Trophoblast cell (in vitro differentiated cells and primary cell): Measurements from ENCODE around the gene TMEM45B. TPM values are rescaled to one million over a fixed set of nuclear protein-coding genes. Genes with fewer than 3 reads are reported as not detected.

Experiments used
- DNase-seq, 2 donors: peaks; one replicate each; pipeline ENCODE4 v3.0.0-alpha.2; 2016
- H2AFZ ChIP-seq: 2 replicates; pipeline ENCODE4 v1.6.1; 2013; ENCODE audit warnings: low read length, moderate library complexity, mild to moderate bottlenecking; ENCODE audit not compliant: insufficient read depth, poor library complexity
- H2AK5ac ChIP-seq: 2 replicates; pipeline ENCODE4 v1.6.1; 2013; ENCODE audit warnings: mild to moderate bottlenecking, low read length
- H2BK120ac ChIP-seq: 2 replicates; pipeline ENCODE4 v1.6.1; 2013; ENCODE audit warnings: low read length, mild to moderate bottlenecking, moderate library complexity; ENCODE audit not compliant: insufficient read depth, poor library complexity
- H2BK12ac ChIP-seq: 2 replicates; pipeline ENCODE4 v1.6.1; 2013; ENCODE audit warnings: mild to moderate bottlenecking, low read length, moderate library complexity
- H2BK5ac ChIP-seq: 2 replicates; pipeline ENCODE4 v1.6.1; 2013; ENCODE audit warnings: low read length, low read depth, moderate library complexity, mild to moderate bottlenecking; ENCODE audit not compliant: poor library complexity
- H3K14ac ChIP-seq: 2 replicates; pipeline ENCODE4 v1.6.1; 2013; ENCODE audit warnings: mild to moderate bottlenecking, low read length
- H3K18ac ChIP-seq: 2 replicates; pipeline ENCODE4 v1.6.1; 2013; ENCODE audit warnings: mild to moderate bottlenecking, low read length
- H3K23ac ChIP-seq: 2 replicates; pipeline ENCODE4 v1.6.1; 2013; ENCODE audit warnings: low read length
- H3K27ac ChIP-seq: 2 replicates; pipeline ENCODE4 v1.5.1; 2013; ENCODE audit warnings: low read depth, mild to moderate bottlenecking, inconsistent platforms, low read length, moderate library complexity
- H3K27me3 ChIP-seq: 2 replicates; pipeline ENCODE4 v1.6.1; 2013; ENCODE audit warnings: inconsistent platforms, mild to moderate bottlenecking, low read length, moderate library complexity; ENCODE audit not compliant: insufficient read depth
- H3K36me3 ChIP-seq, 2 experiments: 1 replicate in 1 of 2; 2 replicates in 1 of 2; pipeline ENCODE4 v1.6.1; 2013; ENCODE audit warnings: low read length in 2 of 2, mild to moderate bottlenecking in 2 of 2, moderate library complexity in 1 of 2; ENCODE audit not compliant: insufficient read depth in 2 of 2, control insufficient read depth in 1 of 2
- H3K4ac ChIP-seq: 2 replicates; pipeline ENCODE4 v1.6.1; 2013; ENCODE audit warnings: low read depth, mild to moderate bottlenecking, low read length, moderate library complexity
- H3K4me1 ChIP-seq, 2 experiments: 1 replicate in 1 of 2; 2 replicates in 1 of 2; pipeline ENCODE4 v1.6.1; 2013; ENCODE audit warnings: low read length in 2 of 2, mild to moderate bottlenecking in 2 of 2, moderate library complexity in 1 of 2; ENCODE audit not compliant: insufficient read depth in 2 of 2, control insufficient read depth in 1 of 2
- H3K4me2 ChIP-seq: 2 replicates; pipeline ENCODE4 v1.6.1; 2013; ENCODE audit warnings: inconsistent platforms, mild to moderate bottlenecking, low read length, moderate library complexity
- H3K4me3 ChIP-seq: 2 replicates; pipeline ENCODE4 v1.5.1; 2013; ENCODE audit warnings: mild to moderate bottlenecking, low read depth, low read length, inconsistent platforms
- H3K79me1 ChIP-seq: one replicate; pipeline ENCODE4 v1.6.1; 2013; ENCODE audit warnings: low read length
- H3K79me2 ChIP-seq: 2 replicates; pipeline ENCODE4 v1.6.1; 2013; ENCODE audit warnings: low read length, mild to moderate bottlenecking; ENCODE audit not compliant: control insufficient read depth, insufficient read depth, poor library complexity
- H3K9ac ChIP-seq: 2 replicates; pipeline ENCODE4 v1.6.1; 2013; ENCODE audit warnings: mild to moderate bottlenecking, low read length
- H3K9me3 ChIP-seq: 2 replicates; pipeline ENCODE4 v1.6.1; 2013; ENCODE audit warnings: low read depth, mild to moderate bottlenecking, control low read depth, inconsistent platforms, low read length; ENCODE audit not compliant: insufficient read depth
- H4K12ac ChIP-seq: 2 replicates; pipeline ENCODE4 v1.6.1; 2013; ENCODE audit warnings: low read depth, mild to moderate bottlenecking, low read length, moderate library complexity
- H4K8ac ChIP-seq: 2 replicates; pipeline ENCODE4 v1.6.1; 2013; ENCODE audit warnings: low read depth, mild to moderate bottlenecking, low read length, moderate library complexity
- H4K91ac ChIP-seq: one replicate; pipeline ENCODE4 v1.6.1; 2013; ENCODE audit warnings: low read depth, mild to moderate bottlenecking, low read length, moderate library complexity
- WGBS: extraction: QIAGEN DNeasy Blood & Tissue Kit; methylation state at CpG from one replicate; pipeline ENCODE4 v1.1.7; 2013; ENCODE audit warnings: missing lambda C conversion rate; ENCODE audit not compliant: insufficient read length, insufficient coverage; ENCODE audit errors: extremely low coverage; 5-methylcytosine and 5-hydroxymethylcytosine counted together
- polyA plus RNA-seq: library from polyadenylated mRNA; stranded (reverse); fragments of 200-250 nt; gene quantifications from 2 replicates; pipeline ENCODE4 v1.2.3, GENCODE V29; 2013

TMEM45B gene
- 0.03 TPM in 1 of 2 replicates, not detected in the other for polyA plus RNA-seq

GRCh38 chr11:129815596-129816461 lies at the start of gene TMEM45B:
Gene TMEM45B (plus strand): TSS chr11:129815848. CDS start chr11:129852483, 36,635 bp downstream.
- H4K91ac ChIP-seq = no peak within 1 kb of the TSS
- peak within 1 kb of the TSS; percentile 4 for H3K4me3 ChIP-seq
- H3K4ac ChIP-seq = no peak within 1 kb of the TSS
- H3K79me2 ChIP-seq = no peaks in the 10 kb centered on the region
- peaks cover 5 to 6% of the 10 kb centered on the region in 2 experiments for H3K4me1 ChIP-seq
- peak within 1 kb of the TSS; percentile 44 for H3K4me2 ChIP-seq
- no peak within 1 kb of the TSS for H4K12ac ChIP-seq
- H2AK5ac ChIP-seq = no peak within 1 kb of the TSS
- no peak for DNase-seq
- no peak within 1 kb of the TSS for H2BK120ac ChIP-seq
- no peak within 1 kb of the TSS for H4K8ac ChIP-seq
- H3K18ac ChIP-seq = no peak within 1 kb of the TSS
- no CpG with 5 or more reads among the region's 68 CpGs for WGBS
- H3K79me1 ChIP-seq = no peaks in the 10 kb centered on the region
- H3K27ac ChIP-seq = no peak within 1 kb of the TSS
- H2AFZ ChIP-seq = no peak within 1 kb of the TSS
- H3K23ac ChIP-seq = no peak within 1 kb of the TSS
- H3K14ac ChIP-seq = no peak within 1 kb of the TSS
- H3K9ac ChIP-seq = no peak within 1 kb of the TSS
- H2BK5ac ChIP-seq = no peak within 1 kb of the TSS
- peaks cover 9% of the 10 kb centered on the region for H3K27me3 ChIP-seq
- peaks cover 2% of the 10 kb centered on the region for H3K9me3 ChIP-seq
- H3K36me3 ChIP-seq = no peaks in the 10 kb centered on the region
- no peak within 1 kb of the TSS for H2BK12ac ChIP-seq

GRCh38 chr11:129766898-129767604 lies 48.6 kb upstream of the TMEM45B start:
- no peak overlapping the region for H3K4ac ChIP-seq
- no peaks in the 10 kb centered on the region for H3K79me2 ChIP-seq
- H3K18ac ChIP-seq = no peak overlapping the region
- H4K91ac ChIP-seq = no peak overlapping the region
- H3K79me1 ChIP-seq = peaks cover 5% of the 10 kb centered on the region
- no peak overlapping the region for H3K23ac ChIP-seq
- H2BK5ac ChIP-seq = no peak overlapping the region
- H3K4me1 ChIP-seq = peaks cover 8 to 9% of the 10 kb centered on the region in 2 experiments
- no peak overlapping the region for H2AFZ ChIP-seq
- H3K9ac ChIP-seq = no peak overlapping the region
- H3K36me3 ChIP-seq = no peaks in the 10 kb centered on the region
- no peak overlapping the region for H2AK5ac ChIP-seq
- DNase-seq = peak in 1 of 2 donors; percentile 52
- no peak overlapping the region for H2BK12ac ChIP-seq
- H4K12ac ChIP-seq = no peak overlapping the region
- H3K9me3 ChIP-seq = peaks cover 1% of the 10 kb centered on the region
- no peaks in the 10 kb centered on the region for H3K27me3 ChIP-seq
- WGBS = no CpG with 5 or more reads among the region's 7 CpGs
- no peak overlapping the region for H2BK120ac ChIP-seq
- H3K27ac ChIP-seq = no peak overlapping the region
- no peak overlapping the region for H3K4me2 ChIP-seq
- H3K14ac ChIP-seq = no peak overlapping the region
- no peak overlapping the region for H4K8ac ChIP-seq
- H3K4me3 ChIP-seq = no peak overlapping the region

- Histone ChIP-seq H2AK5ac (no peak overlapping the region), H3K4ac (no peak overlapping the region), H3K27me3 (no peaks in the 10 kb centered on the region), H3K4me1 (peaks cover 8 to 9% of the 10 kb centered on the region in 2 experiments), H3K23ac (no peak overlapping the region), H3K4me3 (no peak overlapping the region), H2BK120ac (no peak overlapping the region), H3K4me2 (no peak overlapping the region), H4K8ac (no peak overlapping the region), H2BK5ac (no peak overlapping the region), H2AFZ (no peak overlapping the region), H3K36me3 (no peaks in the 10 kb centered on the region), H4K91ac (no peak overlapping the region), H4K12ac (no peak overlapping the region), H3K79me2 (no peaks in the 10 kb centered on the region), H3K79me1 (peaks cover 5% of the 10 kb centered on the region), H3K9me3 (peaks cover 1% of the 10 kb centered on the region), H2BK12ac (no peak overlapping the region), H3K9ac (no peak overlapping the region), H3K14ac (no peak overlapping the region), H3K18ac (no peak overlapping the region), H3K27ac (no peak overlapping the region)
- no CpG with 5 or more reads among the region's 4 CpGs for WGBS
- peak in 1 of 2 donors; percentile 35 for DNase-seq
Measured at GRCh38 chr11:129767827-129768226, 47.8 kb upstream of the TMEM45B start.

GRCh38 chr11:129768356-129768755 lies 47.3 kb upstream of the TMEM45B start:
- Histone ChIP-seq H2BK5ac (no peak overlapping the region), H3K4me3 (no peak overlapping the region), H4K12ac (no peak overlapping the region), H4K91ac (no peak overlapping the region), H3K9me3 (peaks cover 1% of the 10 kb centered on the region), H3K14ac (no peak overlapping the region), H3K27ac (no peak overlapping the region), H2BK12ac (no peak overlapping the region), H3K79me2 (no peaks in the 10 kb centered on the region), H3K36me3 (no peaks in the 10 kb centered on the region), H4K8ac (no peak overlapping the region), H3K18ac (no peak overlapping the region), H3K9ac (no peak overlapping the region), H3K23ac (no peak overlapping the region), H3K4me2 (no peak overlapping the region), H3K79me1 (peaks cover 5% of the 10 kb centered on the region), H3K4ac (no peak overlapping the region), H3K27me3 (no peaks in the 10 kb centered on the region), H2AK5ac (no peak overlapping the region), H2BK120ac (no peak overlapping the region), H2AFZ (no peak overlapping the region), H3K4me1 (peaks cover 7 to 9% of the 10 kb centered on the region in 2 experiments)
- no CpG with 5 or more reads among the region's 1 CpG for WGBS
- DNase-seq = no peak
